GM23338 (cell line): Measurements from ENCODE around the gene TM7SF2. TPM values are rescaled to one million over a fixed set of nuclear protein-coding genes. Genes with fewer than 3 reads are reported as not detected.

Experiments used
- ATAC-seq: fragments of 200-7000 bp; cut with Tn5 transposase; 3 replicates; pipeline ENCODE4 v1.9.1; 2020
- DNase-seq: peaks from one replicate; pipeline ENCODE4 v3.0.0-alpha.2; 2015; ENCODE audit warnings: low spot score
- H2AFZ ChIP-seq: fragments of 200-600 bp; sonication (generic); 2 replicates; pipeline ENCODE4 v1.8.0; 2016; ENCODE audit warnings: antibody characterized with exemption, mild to moderate bottlenecking, moderate library complexity
- H3F3A ChIP-seq: fragments of 200-600 bp; sonication (generic); replicated peaks from 2 replicates; pipeline ENCODE4 v1.8.0; 2017; ENCODE audit warnings: antibody characterized with exemption, mixed run types, low read depth
- H3K27ac ChIP-seq: fragments of 200-600 bp; sonication (generic); 2 replicates; pipeline ENCODE4 v1.6.1; 2016; ENCODE audit warnings: low read depth
- H3K27me3 ChIP-seq: fragments of 200-600 bp; sonication (generic); 2 replicates; pipeline ENCODE4 v1.8.0; 2016; ENCODE audit warnings: mild to moderate bottlenecking, mixed run types, moderate library complexity; ENCODE audit not compliant: insufficient read depth
- H3K36me3 ChIP-seq: fragments of 200-600 bp; sonication (generic); 2 replicates; pipeline ENCODE4 v1.8.0; 2016; ENCODE audit warnings: mild to moderate bottlenecking; ENCODE audit not compliant: insufficient read depth
- H3K4me1 ChIP-seq: fragments of 200-600 bp; sonication (generic); 2 replicates; pipeline ENCODE4 v1.8.0; 2016; ENCODE audit warnings: mild to moderate bottlenecking, moderate library complexity; ENCODE audit not compliant: insufficient read depth
- H3K4me2 ChIP-seq: fragments of 200-600 bp; sonication (generic); 2 replicates; pipeline ENCODE4 v1.7.1; 2017; ENCODE audit warnings: mixed run types
- H3K4me3 ChIP-seq: fragments of 200-600 bp; sonication (generic); 2 replicates; pipeline ENCODE4 v1.6.1; 2016; ENCODE audit warnings: mixed run types
- H3K79me2 ChIP-seq: fragments of 200-600 bp; sonication (generic); replicated peaks from 2 replicates; pipeline ENCODE4 v1.8.0; 2017; ENCODE audit warnings: mild to moderate bottlenecking; ENCODE audit not compliant: insufficient read depth
- H3K9me2 ChIP-seq: fragments of 200-600 bp; sonication (generic); 2 replicates; pipeline ENCODE4 v1.8.0; 2017; ENCODE audit not compliant: insufficient read depth
- H4K20me1 ChIP-seq: fragments of 200-600 bp; sonication (generic); replicated peaks from 2 replicates; pipeline ENCODE4 v1.8.0; 2017; ENCODE audit warnings: mild to moderate bottlenecking; ENCODE audit not compliant: insufficient read depth
- H3K27ac Mint-ChIP-seq: 2 replicates; pipeline ENCODE4 v1.8.0; 2020; ENCODE audit warnings: inconsistent platforms, mild to moderate bottlenecking, moderate library complexity, mixed read lengths
- H3K27me3 Mint-ChIP-seq: 3 replicates; pipeline ENCODE4 v1.8.0; 2022; ENCODE audit warnings: low read depth, mild to moderate bottlenecking, moderate library complexity, mixed read lengths, inconsistent platforms; ENCODE audit not compliant: insufficient read depth, poor library complexity
- H3K36me3 Mint-ChIP-seq: 3 replicates; pipeline ENCODE4 v1.8.0; 2021; ENCODE audit warnings: low read depth, mild to moderate bottlenecking, inconsistent platforms, moderate library complexity, mixed read lengths
- H3K4me1 Mint-ChIP-seq: 3 replicates; pipeline ENCODE4 v1.8.0; 2020; ENCODE audit warnings: mild to moderate bottlenecking, inconsistent platforms, mixed read lengths
- H3K4me3 Mint-ChIP-seq: 3 replicates; pipeline ENCODE4 v1.8.0; 2021; ENCODE audit warnings: moderate library complexity, mild to moderate bottlenecking, inconsistent platforms, mixed read lengths
- H3K9me3 Mint-ChIP-seq: 3 replicates; pipeline ENCODE4 v1.8.0; 2020; ENCODE audit warnings: moderate library complexity, mild to moderate bottlenecking, inconsistent platforms, mixed read lengths
- CREB1 ChIP-seq: fragments of 250-450 bp; sonication (Bioruptor Pico); IDR thresholded peaks from 2 replicates; pipeline ENCODE4 v1.5.0; 2020; ENCODE audit warnings: low read depth, mild to moderate bottlenecking, moderate library complexity
- ETS1 ChIP-seq: IDR thresholded peaks from 2 replicates; pipeline ENCODE4 v1.6.1; 2016; ENCODE audit warnings: antibody characterized with exemption
- EZH2 ChIP-seq: fragments of 200-600 bp; sonication (generic); IDR thresholded peaks from one replicate; pipeline ENCODE4 v1.8.0; 2017; ENCODE audit warnings: antibody characterized with exemption, mild to moderate bottlenecking, low read depth; ENCODE audit not compliant: unreplicated experiment
- STAT1 ChIP-seq: IDR thresholded peaks from one replicate; pipeline ENCODE4 v1.6.1; 2016; ENCODE audit warnings: antibody characterized with exemption; ENCODE audit not compliant: unreplicated experiment
- ZNF114 ChIP-seq: fragments of 250-450 bp; sonication (Bioruptor Pico); IDR thresholded peaks from 2 replicates; pipeline ENCODE4 v1.5.0; 2020; ENCODE audit warnings: mild to moderate bottlenecking, moderate library complexity
- ZNF331 ChIP-seq: fragments of 250-450 bp; sonication (Bioruptor Pico); IDR thresholded peaks from 2 replicates; pipeline ENCODE4 v1.5.0; 2020; ENCODE audit warnings: low read depth, mild to moderate bottlenecking, moderate library complexity
- ZNF462 ChIP-seq: fragments of 250-450 bp; sonication (Bioruptor Pico); IDR thresholded peaks from 2 replicates; pipeline ENCODE4 v1.5.0; 2020; ENCODE audit warnings: mild to moderate bottlenecking, moderate library complexity
- polyA plus RNA-seq: library from polyadenylated mRNA; unstranded; fragments of >200 nt; fragmentation: Nextera tagmentation; extraction: Ambion mirVana; gene quantifications from 2 replicates; pipeline ENCODE4 v1.2.1, GENCODE V29; 2016
- total RNA-seq: library from RNA; depleted of rRNA; stranded (reverse); fragments of >200 nt; shearing (Covaris generic); gene quantifications from 2 replicates; pipeline ENCODE4 v1.2.3, GENCODE V29; 2014

Gene TM7SF2
- total and polyA plus RNA-seq, 2 experiments from 2014 or later: 43.5 to 82.3 TPM

- TF ChIP-seq ZNF462 (CRISPR knock-in tag): no peak
- no peak for TF ChIP-seq ETS1
- no peak for TF ChIP-seq CREB1 (CRISPR knock-in tag)
- TF ChIP-seq ZNF114 (CRISPR knock-in tag): no peak
These were observed 7.0 kb upstream of the TM7SF2 start (continued) for GRCh38 chr11:65104628-65105027.

GRCh38 chr11:65107078-65107477 is 4.6 kb upstream of the TM7SF2 start:
- Histone ChIP-seq H3K4me1 (peaks cover 7% of the 10 kb centered on the region; the same call in 1 of the 2 replicates), H3K27me3 (no peaks in the 10 kb centered on the region), H3K4me2 (no peak overlapping the region), H2AFZ (no peak overlapping the region), H3K27ac (no peak overlapping the region), H3K79me2 (peaks cover 20% of the 10 kb centered on the region), H3K4me3 (no peak overlapping the region), H4K20me1 (peaks cover 2% of the 10 kb centered on the region; the same call in 1 of the 2 replicates), H3K36me3 (0 out of 2 replicates have a peak, but pooled peaks cover 3% of the 10 kb centered on the region), H3F3A (peaks cover 9% of the 10 kb centered on the region; the same call in 1 of the 2 replicates), H3K9me2 (no peaks in the 10 kb centered on the region)
- H3K36me3 Mint-ChIP-seq: peaks cover 10% of the 10 kb centered on the region; the same call in 1 of the 3 replicates
- DNase-seq (no peak), ATAC-seq (no peak)
- H3K4me1 Mint-ChIP-seq: peaks cover 12% of the 10 kb centered on the region
- H3K9me3 Mint-ChIP-seq: peaks cover 2% of the 10 kb centered on the region; the same call in 2 of the 3 replicates
- peaks cover 15% of the 10 kb centered on the region for H3K27me3 Mint-ChIP-seq
- no peak overlapping the region for H3K27ac Mint-ChIP-seq
- H3K4me3 Mint-ChIP-seq: no peak overlapping the region
- TF ChIP-seq ETS1 (no peak), ZNF462 (CRISPR knock-in tag) (no peak), STAT1 (no peak), ZNF331 (no peak), EZH2 (no peak)
